H9 (cell line): ENCODE measurements around the gene PABPN1. TPM values are rescaled to one million over a fixed set of nuclear protein-coding genes. Genes with fewer than 3 reads are reported as not detected.

Source experiments
- DNase-seq: peaks from one replicate; pipeline ENCODE4 v3.0.0-alpha.2; 2017
- H2AFZ ChIP-seq: one replicate; pipeline ENCODE4 v1.6.1; 2013; ENCODE audit warnings: mild to moderate bottlenecking, low read length, control low read depth, moderate library complexity
- H2AK5ac ChIP-seq: 2 replicates; pipeline ENCODE4 v1.6.1; 2013; ENCODE audit warnings: low read length, control low read depth, mixed read lengths; ENCODE audit not compliant: insufficient read length
- H2BK120ac ChIP-seq: one replicate; pipeline ENCODE4 v1.6.1; 2013; ENCODE audit warnings: low read depth, mild to moderate bottlenecking, low read length, control low read depth, inconsistent platforms; ENCODE audit not compliant: poor library complexity, severe bottlenecking
- H2BK12ac ChIP-seq: 2 replicates; pipeline ENCODE4 v1.6.1; 2013; ENCODE audit warnings: low read length, control low read depth, mixed read lengths, low read depth; ENCODE audit not compliant: insufficient read length
- H2BK15ac ChIP-seq: 2 replicates; pipeline ENCODE4 v1.6.1; 2013; ENCODE audit warnings: low read depth, low read length, control low read depth
- H2BK20ac ChIP-seq: one replicate; pipeline ENCODE4 v1.6.1; 2013; ENCODE audit warnings: low read depth, mild to moderate bottlenecking, low read length, control low read depth, inconsistent platforms; ENCODE audit not compliant: poor library complexity, severe bottlenecking
- H2BK5ac ChIP-seq: 2 replicates; pipeline ENCODE4 v1.6.1; 2013; ENCODE audit warnings: low read length, control low read depth, mixed read lengths; ENCODE audit not compliant: insufficient read length
- H3K14ac ChIP-seq: 2 replicates; pipeline ENCODE4 v1.6.1; 2013; ENCODE audit warnings: low read length, control low read depth; ENCODE audit not compliant: insufficient read depth
- H3K18ac ChIP-seq: 2 replicates; pipeline ENCODE4 v1.6.1; 2013; ENCODE audit warnings: low read depth, mild to moderate bottlenecking, mixed read lengths, low read length, control low read depth; ENCODE audit not compliant: insufficient read length
- H3K23ac ChIP-seq: 2 replicates; pipeline ENCODE4 v1.6.1; 2013; ENCODE audit warnings: low read length, control low read depth, mixed read lengths, low read depth; ENCODE audit not compliant: insufficient read length
- H3K23me2 ChIP-seq: 2 replicates; pipeline ENCODE4 v1.6.1; 2013; ENCODE audit warnings: low read depth, mild to moderate bottlenecking, mixed read lengths, low read length, control low read depth; ENCODE audit not compliant: insufficient read length, poor library complexity, severe bottlenecking
- H3K27ac ChIP-seq: 2 replicates; pipeline ENCODE4 v1.5.1; 2013; ENCODE audit warnings: low read length, control low read depth, mixed read lengths, low read depth; ENCODE audit not compliant: insufficient read length
- H3K27me3 ChIP-seq: 2 replicates; pipeline ENCODE4 v1.6.1; 2013; ENCODE audit warnings: low read length, control low read depth, inconsistent platforms; ENCODE audit not compliant: insufficient read depth
- H3K4ac ChIP-seq: 2 replicates; pipeline ENCODE4 v1.6.1; 2013; ENCODE audit warnings: low read depth, mild to moderate bottlenecking, control low read depth, inconsistent platforms, low read length, moderate library complexity
- H3K4me1 ChIP-seq: 2 replicates; pipeline ENCODE4 v1.6.1; 2013; ENCODE audit warnings: low read length, control low read depth, inconsistent platforms; ENCODE audit not compliant: insufficient read depth
- H3K4me2 ChIP-seq: 2 replicates; pipeline ENCODE4 v1.6.1; 2013; ENCODE audit warnings: low read length, control low read depth, mixed read lengths; ENCODE audit not compliant: insufficient read length, insufficient read depth
- H3K56ac ChIP-seq: 2 replicates; pipeline ENCODE4 v1.6.1; 2013; ENCODE audit warnings: low read depth, mild to moderate bottlenecking, mixed read lengths, low read length, control low read depth; ENCODE audit not compliant: insufficient read length
- H3K79me1 ChIP-seq: 2 replicates; pipeline ENCODE4 v1.6.1; 2013; ENCODE audit warnings: low read depth, mild to moderate bottlenecking, moderate library complexity, low read length, control low read depth, inconsistent platforms; ENCODE audit not compliant: insufficient read depth, poor library complexity, severe bottlenecking
- H3K79me2 ChIP-seq: 2 replicates; pipeline ENCODE4 v1.6.1; 2013; ENCODE audit warnings: low read length, control low read depth, inconsistent platforms; ENCODE audit not compliant: insufficient read depth
- H3K9ac ChIP-seq: 2 replicates; pipeline ENCODE4 v1.6.1; 2013; ENCODE audit warnings: low read length, control low read depth, mixed read lengths; ENCODE audit not compliant: insufficient read length; ENCODE audit errors: extremely low read depth
- H3K9me3 ChIP-seq: one replicate; pipeline ENCODE4 v1.6.1; 2013; ENCODE audit warnings: low read depth, low read length, inconsistent platforms; ENCODE audit not compliant: control insufficient read depth
- H3T11ph ChIP-seq: one replicate; pipeline ENCODE4 v1.6.1; 2013; ENCODE audit warnings: mild to moderate bottlenecking, low read length, control low read depth, inconsistent platforms
- H4K20me1 ChIP-seq: one replicate; pipeline ENCODE4 v1.6.1; 2013; ENCODE audit not compliant: control insufficient read depth, insufficient read length, insufficient read depth
- H4K5ac ChIP-seq: 2 replicates; pipeline ENCODE4 v1.6.1; 2013; ENCODE audit warnings: low read depth, mild to moderate bottlenecking, mixed read lengths, low read length, control low read depth; ENCODE audit not compliant: insufficient read length
- H4K8ac ChIP-seq: replicated peaks from 2 replicates; pipeline ENCODE4 v1.6.1; 2013; ENCODE audit warnings: low read length, control low read depth, mixed read lengths, low read depth; ENCODE audit not compliant: insufficient read length
- H4K91ac ChIP-seq: 2 replicates; pipeline ENCODE4 v1.6.1; 2013; ENCODE audit warnings: low read depth, mild to moderate bottlenecking, moderate library complexity, mixed read lengths, low read length, control low read depth; ENCODE audit not compliant: insufficient read length
- H3K27ac Mint-ChIP-seq, 3 experiments: 2 replicates in 2 of 3; 3 replicates in 1 of 3; pipeline ENCODE4 v1.8.0; 2020 to 2021; ENCODE audit warnings: mixed read lengths in 3 of 3, mild to moderate bottlenecking in 1 of 3, moderate library complexity in 1 of 3
- H3K27me3 Mint-ChIP-seq: 2 replicates; pipeline ENCODE4 v1.8.0; 2021; ENCODE audit warnings: low read depth, mild to moderate bottlenecking, moderate library complexity, mixed read lengths
- H3K36me3 Mint-ChIP-seq, 3 experiments: 2 replicates in 2 of 3; 3 replicates in 1 of 3; pipeline ENCODE4 v1.8.0; 2020 to 2021; ENCODE audit warnings: low read depth in 3 of 3, mixed read lengths in 3 of 3; ENCODE audit not compliant: insufficient read depth in 1 of 3
- H3K4me1 Mint-ChIP-seq, 2 experiments: 2 replicates each; pipeline ENCODE4 v1.8.0; 2020; ENCODE audit warnings: mixed read lengths in 2 of 2
- H3K4me3 Mint-ChIP-seq, 2 experiments: 2 replicates in 1 of 2; 3 replicates in 1 of 2; pipeline ENCODE4 v1.8.0; 2020 to 2021; ENCODE audit warnings: mild to moderate bottlenecking in 2 of 2, mixed read lengths in 2 of 2, moderate library complexity in 1 of 2
- H3K9me3 Mint-ChIP-seq, 2 experiments: 2 replicates in 1 of 2; 3 replicates in 1 of 2; pipeline ENCODE4 v1.8.0; 2020; ENCODE audit warnings: mild to moderate bottlenecking in 2 of 2, mixed read lengths in 2 of 2, moderate library complexity in 1 of 2
- WGBS: extraction: QIAGEN DNeasy Blood & Tissue Kit; methylation state at CpG from one replicate; pipeline ENCODE4 v1.1.7; 2013; ENCODE audit warnings: missing lambda C conversion rate, low lambda C conversion rate, mixed read lengths; ENCODE audit not compliant: insufficient read length; ENCODE audit errors: extremely low coverage; 5-methylcytosine and 5-hydroxymethylcytosine counted together
- total RNA-seq: library from RNA; stranded (reverse); gene quantifications from 2 replicates; pipeline ENCODE4 v1.2.1, GENCODE V29; 2021
- TF ChIP-seq, protein P1 (sequence below): fragments of 200-600 bp; sonication (generic); conservative IDR thresholded peaks from 3 replicates; pipeline ENCODE4 v1.8.0; 2021; ENCODE audit warnings: antibody characterized with exemption, mild to moderate bottlenecking

PABPN1 gene
- total RNA-seq, 1 experiment from 2014 or later = 333 TPM

DNA sequence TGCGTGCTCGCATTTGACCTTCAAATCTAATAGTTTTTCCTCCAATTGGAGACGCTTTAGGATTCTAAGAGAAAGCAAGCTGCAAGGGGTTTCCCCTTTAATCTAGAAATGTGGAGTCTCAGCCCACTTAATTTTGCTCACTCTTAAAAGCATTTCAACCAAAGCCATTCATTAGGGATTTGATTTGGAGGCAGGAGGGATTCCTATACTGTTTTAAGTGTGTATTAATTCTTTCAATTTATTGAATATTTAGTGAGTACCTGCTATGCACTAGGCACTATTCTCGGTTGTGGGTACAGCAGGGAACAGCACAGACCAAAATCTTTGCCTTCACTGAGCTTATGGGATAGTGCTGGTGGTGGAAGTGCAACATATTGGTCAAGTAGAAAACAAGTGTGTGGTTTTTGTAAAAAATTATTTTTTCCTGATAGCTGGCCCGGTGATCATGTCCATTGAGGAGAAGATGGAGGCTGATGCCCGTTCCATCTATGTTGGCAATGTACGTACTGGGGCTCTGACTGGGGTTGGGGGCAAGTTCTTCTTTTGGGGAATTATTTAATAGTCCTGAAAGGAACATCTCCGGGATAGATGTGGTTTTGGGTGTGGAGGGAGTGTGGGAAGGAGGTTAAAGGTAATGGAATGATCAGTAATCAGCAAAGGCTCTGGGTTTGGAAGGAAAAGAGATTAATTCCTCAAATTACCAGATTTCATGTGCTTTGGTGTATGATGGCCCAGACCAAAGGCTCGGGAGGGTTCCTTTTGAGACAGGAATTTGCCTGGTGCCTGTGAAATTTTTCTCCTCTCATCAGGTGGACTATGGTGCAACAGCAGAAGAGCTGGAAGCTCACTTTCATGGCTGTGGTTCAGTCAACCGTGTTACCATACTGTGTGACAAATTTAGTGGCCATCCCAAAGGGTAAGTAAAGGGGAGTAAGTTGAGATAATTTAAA lies 1.6 kb downstream of the PABPN1 start:
- Histone ChIP-seq H3K79me1 (peaks cover 4% of the 10 kb centered on the region), H3K27ac (no peak overlapping the region), H4K8ac (no peak overlapping the region), H3K79me2 (peaks cover 10% of the 10 kb centered on the region; the same call in 1 of the 2 replicates), H4K5ac (no peak overlapping the region), H3K4me1 (peaks cover 3% of the 10 kb centered on the region; the same call in 1 of the 2 replicates), H2BK120ac (no peak overlapping the region), H2BK12ac (no peak overlapping the region), H3K4me2 (peak overlapping the region; percentile 94), H2BK20ac (no peak overlapping the region), H3K23ac (no peak overlapping the region), H3K9ac (peak overlapping the region; percentile 97), H2AK5ac (no peak overlapping the region), H2BK15ac (no peak overlapping the region), H3K56ac (no peak overlapping the region), H3K23me2 (peaks cover 13% of the 10 kb centered on the region), H3K27me3 (no peaks in the 10 kb centered on the region), H3K14ac (no peak overlapping the region), H4K20me1 (no peaks in the 10 kb centered on the region), H3K9me3 (no peaks in the 10 kb centered on the region), H4K91ac (no peak overlapping the region), H2BK5ac (no peak overlapping the region), H3T11ph (no peak overlapping the region), H2AFZ (no peak overlapping the region), H3K4ac (no peak overlapping the region), H3K18ac (no peak overlapping the region)
- no CpG with 5 or more reads among the region's 10 CpGs for WGBS
- Mint-ChIP-seq H3K27me3 (no peaks in the 10 kb centered on the region), H3K27ac (peak overlapping the region; percentile 89 to 99 (median 97); a peak in 6 of 7 replicates), H3K36me3 (peaks cover 34 to 51% (median 48%) of the 10 kb centered on the region in 3 experiments), H3K9me3 (no peaks in the 10 kb centered on the region; a peak in 1 of 5 replicates), H3K4me3 (peak overlapping the region; percentile 95 to 97), H3K4me1 (peaks cover 22 to 28% of the 10 kb centered on the region in 2 experiments)
- no peak for DNase-seq
- TF ChIP-seq, protein P1, sequence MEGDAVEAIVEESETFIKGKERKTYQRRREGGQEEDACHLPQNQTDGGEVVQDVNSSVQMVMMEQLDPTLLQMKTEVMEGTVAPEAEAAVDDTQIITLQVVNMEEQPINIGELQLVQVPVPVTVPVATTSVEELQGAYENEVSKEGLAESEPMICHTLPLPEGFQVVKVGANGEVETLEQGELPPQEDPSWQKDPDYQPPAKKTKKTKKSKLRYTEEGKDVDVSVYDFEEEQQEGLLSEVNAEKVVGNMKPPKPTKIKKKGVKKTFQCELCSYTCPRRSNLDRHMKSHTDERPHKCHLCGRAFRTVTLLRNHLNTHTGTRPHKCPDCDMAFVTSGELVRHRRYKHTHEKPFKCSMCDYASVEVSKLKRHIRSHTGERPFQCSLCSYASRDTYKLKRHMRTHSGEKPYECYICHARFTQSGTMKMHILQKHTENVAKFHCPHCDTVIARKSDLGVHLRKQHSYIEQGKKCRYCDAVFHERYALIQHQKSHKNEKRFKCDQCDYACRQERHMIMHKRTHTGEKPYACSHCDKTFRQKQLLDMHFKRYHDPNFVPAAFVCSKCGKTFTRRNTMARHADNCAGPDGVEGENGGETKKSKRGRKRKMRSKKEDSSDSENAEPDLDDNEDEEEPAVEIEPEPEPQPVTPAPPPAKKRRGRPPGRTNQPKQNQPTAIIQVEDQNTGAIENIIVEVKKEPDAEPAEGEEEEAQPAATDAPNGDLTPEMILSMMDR = no peak
